ENCODE results near the gene CCDC188. TPM values are rescaled to one million over a fixed set of nuclear protein-coding genes. Genes with fewer than 3 reads are reported as not detected.
A peak's percentile ranks its signal among the peaks of the same experiment; 100 is the strongest.

CCDC188 gene
- total and polyA plus RNA-seq, 2 of the 8 experiments (the other 6 are each of a cell fraction or from before 2014, with no cell fraction given): not detected

DNA sequence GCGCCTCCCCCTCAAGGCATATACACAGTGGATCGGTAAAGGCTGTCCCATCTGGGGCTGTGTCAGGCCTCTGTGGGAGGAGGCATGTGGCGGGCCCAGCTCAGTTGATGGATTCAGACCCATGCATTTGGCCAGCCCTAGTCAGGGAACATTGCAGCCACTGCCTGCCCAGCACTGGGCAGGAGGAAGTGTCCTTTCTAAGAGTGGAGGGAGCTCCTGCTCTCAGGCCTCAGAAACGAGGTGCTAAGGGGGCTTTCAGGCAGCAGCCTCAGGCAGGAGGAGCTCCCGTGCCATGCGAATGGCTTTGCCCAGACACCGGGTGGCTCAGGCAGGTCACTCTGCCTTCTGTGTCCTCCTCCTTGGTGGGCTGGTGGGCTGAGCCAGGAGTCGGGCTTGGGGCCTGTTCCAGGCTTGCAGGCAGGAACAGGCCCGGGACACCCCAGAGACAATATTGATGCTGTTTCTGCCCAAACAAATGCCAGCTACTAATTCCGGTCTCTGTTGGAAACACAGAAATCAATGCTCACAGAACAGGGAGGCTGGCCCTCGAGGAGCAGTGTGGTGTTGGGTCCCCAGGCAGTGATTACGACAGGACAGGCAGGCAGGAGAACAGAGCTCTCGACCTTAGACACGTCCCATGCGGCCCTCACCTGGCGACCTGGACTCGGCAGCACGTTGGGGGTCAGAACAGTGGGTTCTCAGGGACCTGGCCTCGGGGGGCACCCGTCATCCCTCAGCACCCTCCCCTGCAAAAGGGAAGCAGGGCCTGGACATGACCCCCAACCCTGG, 42.3 kb upstream of the CCDC188 start:
- Histone ChIP-seq H2AK5ac (ENCODE audit: low read depth, low read length) (no peak overlapping the region), H4K5ac (ENCODE audit: insufficient read length, low read depth, low read length) (no peak overlapping the region), H3K23me2 (ENCODE audit: low read depth, low read length) (no peaks in the 10 kb centered on the region), H4K20me1 (replicated peaks in 1 of 2; ENCODE audit: control insufficient read depth in 1 of 2, insufficient read depth in 2 of 2, low read length in 2 of 2) (no peaks in the 10 kb centered on the region), H3K9ac (replicated peaks in 1 of 4; ENCODE audit: extremely low read depth in 1 of 4, low read depth in 3 of 4, low read length in 3 of 4) (no peak overlapping the region), H3K27me3 (replicated peaks in 1 of 4; ENCODE audit: control insufficient read depth in 3 of 4, extremely low read depth in 1 of 4, insufficient read depth in 3 of 4, low read length in 3 of 4) (no peaks in the 10 kb centered on the region), H4K8ac (ENCODE audit: extremely low read depth, insufficient read depth, low read length) (no peak overlapping the region; the same call in 1 of the 2 replicates), H3K4me2 (ENCODE audit: insufficient read depth in 1 of 2, low read depth in 2 of 2, low read length in 2 of 2) (no peak overlapping the region), H3K18ac (ENCODE audit: extremely low read depth, low read length) (no peak overlapping the region; the same call in 1 of the 2 replicates), H3K9me3 (ENCODE audit: insufficient read depth in 2 of 2, low read depth in 1 of 2, low read length in 1 of 2) (no peaks in the 10 kb centered on the region), H3K56ac (replicated peaks; ENCODE audit: insufficient read length, low read depth, low read length) (no peak overlapping the region), H4K91ac (replicated peaks; ENCODE audit: insufficient read length, low read length) (no peak overlapping the region), H3K4me3 (ENCODE audit: extremely low read depth in 1 of 4, insufficient read depth in 2 of 4, low read depth in 3 of 4, low read length in 4 of 4) (no peak overlapping the region), H3K27ac (ENCODE audit: low read depth, low read length) (no peak overlapping the region), H2BK15ac (ENCODE audit: low read length) (no peak overlapping the region), H2AFZ (ENCODE audit: low read length) (no peak overlapping the region), H3K36me3 (ENCODE audit: control insufficient read depth in 2 of 4, insufficient read depth in 4 of 4, low read length in 3 of 4) (no peaks in the 10 kb centered on the region), H3K14ac (ENCODE audit: insufficient read length) (no peak overlapping the region), H3K79me2 (ENCODE audit: control insufficient read depth in 1 of 2, insufficient read depth in 2 of 2, low read length in 2 of 2) (no peaks in the 10 kb centered on the region), H2BK20ac (ENCODE audit: low read length) (no peak overlapping the region), H3K79me1 (ENCODE audit: low read depth, low read length) (no peaks in the 10 kb centered on the region), H2BK12ac (ENCODE audit: low read depth, low read length) (0 out of 2 replicates have a peak overlapping the region, but pooled peaks have one; percentile 39), H3K4me1 (replicated peaks in 1 of 4; ENCODE audit: control insufficient read depth in 3 of 4, insufficient read depth in 4 of 4, low read length in 3 of 4) (no peaks in the 10 kb centered on the region), H2BK5ac (ENCODE audit: low read depth, low read length) (no peak overlapping the region; the same call in 1 of the 2 replicates), H3K4ac (replicated peaks; ENCODE audit: insufficient read length, low read depth, low read length) (no peak overlapping the region), H3K23ac (ENCODE audit: insufficient read length) (no peak overlapping the region), H2BK120ac (replicated peaks; ENCODE audit: low read depth, low read length) (no peak overlapping the region)
- CTCF ChIA-PET (ENCODE audit: partially characterized antibody): interaction anchor here (0.8 to 6.8 kb wide), 12 partner anchors 8 to 93 kb away, joined by 3 to 43 read pairs (median 4); no protein-coding TSS in a partner anchor
- FAIRE-seq (no peak), DNase-seq (ENCODE audit: low read depth in 1 of 2, low spot score in 2 of 2) (no peak)
- 83% methylated on average over 20 of the region's 20 CpGs; no CpG with 5 or more reads in 1 of the 2 experiments for WGBS, 2 experiments (ENCODE audit: extremely low coverage in 1 of 2, insufficient coverage in 1 of 2, insufficient read length in 1 of 2, insufficient replicate concordance in 2 of 2, low coverage in 1 of 2, low lambda C conversion rate in 2 of 2, missing lambda C conversion rate in 1 of 2)
- POLR2A ChIA-PET (ENCODE audit: partially characterized antibody): interaction anchor here (1.2 kb wide), 1 partner anchor 23 kb away, joined by 3 read pairs; no protein-coding TSS in a partner anchor
- TF ChIP-seq EP300 (IDR thresholded peaks at IDR 0.05; ENCODE audit: borderline replicate concordance in 1 of 2, low read depth in 2 of 2, low read length in 2 of 2) (no peak), ASH2L (IDR thresholded peaks at IDR 0.05; ENCODE audit: low read length) (no peak), EZH2 (IDR thresholded peaks at IDR 0.05; ENCODE audit: low read depth, low read length, severe bottlenecking) (no peak), CBX5 (IDR thresholded peaks at IDR 0.05; ENCODE audit: low read depth, low read length) (no peak), RFX5 (IDR thresholded peaks at IDR 0.05; ENCODE audit: borderline replicate concordance, low read depth, low read length) (no peak), CBX8 (IDR thresholded peaks at IDR 0.05; ENCODE audit: borderline replicate concordance, low read depth, low read length) (no peak), MAFK (IDR thresholded peaks at IDR 0.05; ENCODE audit: low read depth, low read length) (no peak), PHF8 (conservative IDR thresholded peaks at IDR 0.05; ENCODE audit: low read depth, low read length) (no peak)
- TF ChIP-seq, protein P1, sequence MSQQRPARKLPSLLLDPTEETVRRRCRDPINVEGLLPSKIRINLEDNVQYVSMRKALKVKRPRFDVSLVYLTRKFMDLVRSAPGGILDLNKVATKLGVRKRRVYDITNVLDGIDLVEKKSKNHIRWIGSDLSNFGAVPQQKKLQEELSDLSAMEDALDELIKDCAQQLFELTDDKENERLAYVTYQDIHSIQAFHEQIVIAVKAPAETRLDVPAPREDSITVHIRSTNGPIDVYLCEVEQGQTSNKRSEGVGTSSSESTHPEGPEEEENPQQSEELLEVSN (IDR thresholded peaks at IDR 0.05): no peak
- TF ChIP-seq, protein P2, sequence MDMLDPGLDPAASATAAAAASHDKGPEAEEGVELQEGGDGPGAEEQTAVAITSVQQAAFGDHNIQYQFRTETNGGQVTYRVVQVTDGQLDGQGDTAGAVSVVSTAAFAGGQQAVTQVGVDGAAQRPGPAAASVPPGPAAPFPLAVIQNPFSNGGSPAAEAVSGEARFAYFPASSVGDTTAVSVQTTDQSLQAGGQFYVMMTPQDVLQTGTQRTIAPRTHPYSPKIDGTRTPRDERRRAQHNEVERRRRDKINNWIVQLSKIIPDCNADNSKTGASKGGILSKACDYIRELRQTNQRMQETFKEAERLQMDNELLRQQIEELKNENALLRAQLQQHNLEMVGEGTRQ (IDR thresholded peaks at IDR 0.05; ENCODE audit: low read length): no peak
